Fibroblast of upper back skin (primary cell): Measurements from ENCODE around the gene PRKCD.

Experiments used
- DNase-seq: peaks from one replicate; pipeline ENCODE4 v3.0.0-alpha.2; 2013

Gene PRKCD

DNA sequence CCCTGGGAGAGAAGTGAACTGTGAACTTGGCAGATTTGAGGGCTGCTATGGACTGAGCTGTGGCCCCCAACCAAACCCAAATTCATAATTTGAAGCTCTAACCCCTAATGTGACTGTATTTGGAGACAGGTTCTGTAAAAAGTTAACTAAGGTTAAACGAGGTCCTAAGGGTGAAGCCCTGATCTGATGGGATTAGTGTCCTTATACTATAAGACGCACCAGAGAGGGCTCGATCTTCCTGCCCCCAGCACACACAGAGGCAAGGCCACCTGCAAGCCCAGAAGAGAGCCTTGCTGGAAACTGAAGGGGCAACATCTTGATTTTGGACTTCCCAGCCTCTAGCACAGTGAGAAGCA lies 60.8 kb downstream of the PRKCD start:
- DNase-seq = no peak

DNA sequence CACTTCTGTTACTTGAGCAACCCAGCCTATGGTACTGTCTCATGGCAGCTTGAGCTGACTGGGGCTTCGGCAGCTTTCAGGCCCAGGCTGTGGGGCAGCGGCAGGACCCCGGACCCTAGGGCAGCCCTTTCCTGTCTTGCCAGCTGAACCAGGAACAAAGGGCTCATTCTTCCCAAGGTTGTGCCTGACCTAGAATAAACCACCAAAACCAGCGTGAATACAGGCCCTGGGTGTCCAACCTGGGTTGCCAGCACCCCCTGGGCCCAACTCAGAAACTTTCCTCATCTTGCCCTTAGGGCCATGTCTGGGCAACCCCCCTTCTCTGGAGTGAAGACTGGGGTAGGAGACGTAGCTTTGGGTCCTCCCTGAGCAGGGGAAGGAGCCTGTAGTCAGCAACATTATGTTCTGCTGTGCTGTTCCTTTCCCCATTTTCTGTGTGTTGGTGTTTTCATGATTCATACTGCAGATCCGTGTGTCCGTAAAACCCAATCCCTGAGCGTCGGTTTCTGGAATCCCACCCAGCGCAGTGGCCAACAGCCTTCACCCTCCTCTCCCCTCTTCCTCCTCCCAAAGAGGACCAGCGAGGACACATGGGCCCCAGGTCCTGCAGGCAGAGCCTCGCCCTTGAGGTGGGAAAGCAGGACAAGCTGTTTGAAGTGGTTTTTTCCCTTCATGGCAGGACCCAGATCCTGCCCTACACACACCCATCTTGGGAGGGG lies 61.3 kb downstream of the PRKCD start:
- no peak for DNase-seq

DNA sequence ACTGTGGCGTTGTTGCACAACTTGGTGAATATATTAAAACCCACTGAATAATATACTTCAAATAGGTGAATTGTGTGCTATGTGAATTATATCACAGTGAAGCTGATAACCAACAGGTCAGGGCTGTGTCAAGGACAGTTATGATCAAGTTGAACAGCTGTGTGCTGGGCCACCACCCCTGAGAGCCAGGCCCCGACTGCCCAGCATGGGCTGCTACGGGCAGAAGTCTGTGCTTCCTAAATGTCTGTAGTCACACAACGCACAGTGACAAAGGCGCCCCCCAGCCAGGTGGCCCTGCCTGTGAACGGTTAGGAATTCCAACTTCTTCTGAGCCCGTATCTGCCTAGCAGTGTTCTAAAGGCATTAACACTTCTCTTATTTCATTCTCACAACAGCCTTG lies 62.0 kb downstream of the PRKCD start:
- no peak for DNase-seq

DNA sequence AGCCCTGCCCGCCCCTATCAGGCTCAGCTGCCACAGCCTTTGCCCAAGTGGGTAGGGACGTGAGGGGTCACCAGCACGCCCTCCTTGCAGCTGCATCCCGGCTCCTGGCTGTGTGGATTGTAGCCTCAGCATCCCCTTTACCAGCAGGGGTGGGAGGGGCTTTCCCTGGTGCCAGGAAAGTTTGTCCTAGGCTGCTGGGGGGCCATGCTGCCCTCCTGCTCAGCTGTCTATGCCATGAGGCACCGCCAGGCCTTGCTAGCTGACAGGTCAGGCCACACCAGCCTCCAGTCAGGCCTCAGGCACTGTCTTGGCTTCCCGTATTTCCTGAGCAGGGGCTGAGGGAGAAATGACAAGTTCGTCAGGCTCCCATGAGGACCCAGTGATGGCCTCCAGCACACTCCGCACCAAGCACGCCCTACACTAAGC lies 62.5 kb downstream of the PRKCD start:
- DNase-seq = no peak

- DNase-seq = no peak
Observed at GRCh38 chr3:53224026-53224425, 63.0 kb downstream of the PRKCD start.

GRCh38 chr3:53224536-53224935 lies 63.5 kb downstream of the PRKCD start:
- no peak for DNase-seq

GRCh38 chr3:53225181-53225580 lies 64.2 kb downstream of the PRKCD start:
- DNase-seq = no peak

GRCh38 chr3:53225651-53226050 lies 64.6 kb downstream of the PRKCD start:
- DNase-seq = no peak

- no peak for DNase-seq
Observed at GRCh38 chr3:53226142-53226840, 65.3 kb downstream of the PRKCD start.

GRCh38 chr3:53226841-53227407 lies 65.9 kb downstream of the PRKCD start:
- no peak for DNase-seq

DNA sequence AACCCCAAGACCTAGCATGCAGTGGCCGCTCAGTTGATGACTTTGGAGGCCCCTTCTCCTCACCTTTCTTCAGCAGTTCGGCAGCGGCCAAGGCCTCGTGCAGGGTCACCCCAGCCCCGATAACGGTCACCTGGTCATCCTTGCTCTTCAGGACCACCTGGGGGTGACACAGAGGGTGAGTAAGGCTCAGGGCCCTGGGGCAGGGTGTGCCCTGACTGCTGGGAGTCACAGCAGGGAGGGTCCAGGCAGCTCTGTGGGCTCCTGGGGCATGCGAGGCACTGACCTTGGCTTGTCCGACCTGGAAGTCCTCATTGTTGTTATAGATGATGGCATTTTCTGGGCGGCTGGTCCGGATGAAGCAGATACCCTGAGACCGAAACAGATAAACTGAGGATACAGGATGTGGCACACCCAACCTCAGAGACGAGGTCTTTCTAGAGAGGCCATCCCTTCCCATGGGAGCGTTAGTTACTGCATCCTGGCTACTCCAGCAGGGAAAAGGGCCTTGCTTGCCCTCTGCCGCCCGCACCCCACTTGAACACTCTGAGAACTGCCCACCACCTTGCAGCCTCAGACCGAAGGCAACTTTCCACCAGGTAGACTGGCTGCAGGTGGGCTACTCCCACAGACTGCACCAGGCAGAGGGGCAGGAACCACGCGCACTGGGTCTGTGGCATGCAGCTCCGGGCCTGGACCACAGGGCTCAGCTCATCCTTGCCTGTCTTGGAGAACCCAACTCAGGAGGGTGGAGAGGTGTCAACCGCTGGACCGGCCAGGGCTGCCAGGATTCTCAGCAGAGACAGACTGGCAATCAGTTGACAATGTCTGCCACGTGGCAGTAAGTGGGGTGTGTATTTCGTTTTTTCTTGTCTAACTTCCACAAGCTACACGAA lies 67.2 kb downstream of the PRKCD start:
- no peak for DNase-seq

GRCh38 chr3:53229171-53229570 lies 68.2 kb downstream of the PRKCD start:
- no peak for DNase-seq

DNA sequence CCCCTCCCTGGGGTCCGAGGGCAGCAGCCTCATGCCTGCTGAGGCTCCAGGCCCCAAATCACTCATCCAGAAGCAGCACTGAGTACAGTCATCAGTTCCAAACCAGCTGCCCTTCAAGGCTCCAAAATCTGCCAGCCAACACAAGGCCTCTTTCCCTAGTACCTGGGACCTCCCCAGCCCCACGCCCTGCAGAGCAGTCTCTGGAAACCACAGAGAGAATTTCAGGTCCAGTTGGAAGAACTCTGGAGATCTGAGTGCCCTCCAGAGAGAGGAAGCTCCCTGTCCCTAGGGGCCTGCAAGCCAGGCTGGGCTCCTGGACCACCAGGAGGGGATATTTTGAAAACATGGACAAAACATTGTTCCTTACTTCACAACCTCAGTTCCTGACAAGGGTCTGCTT lies 68.6 kb downstream of the PRKCD start:
- no peak for DNase-seq

- DNase-seq = no peak
Observed at GRCh38 chr3:53230041-53230621, 69.1 kb downstream of the PRKCD start.

DNA sequence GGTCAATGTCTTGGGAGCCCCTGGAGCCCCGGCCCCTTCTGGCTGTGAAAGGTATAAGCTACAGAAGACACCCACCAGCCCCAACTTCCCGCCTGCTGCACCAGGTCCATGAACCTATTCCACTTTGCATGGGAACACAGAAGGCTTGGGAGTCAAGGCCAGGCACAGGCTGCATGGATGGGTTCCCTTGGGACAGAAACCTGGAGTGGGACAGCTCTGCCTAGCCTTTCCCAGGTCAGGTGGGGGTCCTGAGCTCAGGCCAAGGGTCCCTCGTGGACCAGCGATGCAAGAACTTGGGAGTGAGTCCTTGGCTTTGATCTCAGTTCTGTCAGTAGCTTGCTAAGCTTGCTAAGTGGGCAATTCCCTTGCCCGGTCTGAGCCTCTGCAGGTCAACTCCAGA lies 69.8 kb downstream of the PRKCD start:
- no peak for DNase-seq

DNA sequence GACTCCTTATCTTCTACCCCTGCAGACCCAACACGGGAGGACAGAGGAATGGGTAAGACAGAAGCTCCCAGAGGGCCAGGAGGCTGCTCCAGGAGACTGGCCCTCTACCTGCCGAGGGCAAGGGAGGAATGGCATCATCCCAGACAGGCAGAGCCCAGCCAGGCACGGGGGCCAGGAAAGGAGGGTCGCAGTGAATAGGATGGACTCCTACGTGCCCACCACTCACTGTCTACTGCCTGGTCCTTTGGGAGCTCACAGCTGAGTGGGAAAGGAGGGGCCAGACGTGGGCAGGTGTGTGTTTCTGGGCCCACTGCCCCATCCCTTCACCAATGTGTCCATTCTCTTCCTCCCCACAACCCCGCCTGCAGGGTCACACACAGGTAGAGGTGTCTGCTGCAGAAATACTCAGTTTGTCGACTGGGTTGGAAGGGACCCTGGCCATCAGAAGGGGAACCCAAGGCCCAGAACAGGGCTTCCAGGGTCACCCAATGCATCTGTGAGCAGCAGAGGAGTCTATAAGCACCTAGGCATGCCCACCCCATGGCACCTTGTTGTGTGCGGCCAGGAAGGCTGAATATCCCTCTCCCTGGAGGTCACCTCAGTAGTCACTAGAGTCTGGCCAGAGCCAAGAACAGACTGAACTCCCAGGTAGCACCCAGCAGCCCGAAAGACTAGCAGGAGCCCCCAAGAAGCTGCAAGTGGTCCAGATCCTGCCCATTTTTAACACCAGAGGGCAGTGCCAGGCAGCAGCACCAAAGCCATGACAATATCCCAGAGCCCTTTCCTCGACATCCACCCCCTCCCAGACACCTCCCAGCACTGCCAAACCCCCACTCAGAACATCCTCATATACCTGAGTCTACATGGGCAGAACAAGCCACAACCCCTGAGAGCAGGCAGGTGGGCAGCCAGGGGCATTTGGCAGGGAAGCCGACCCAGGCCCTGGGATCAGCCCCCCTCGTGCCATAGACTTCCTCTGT lies 70.8 kb downstream of the PRKCD start:
- no peak for DNase-seq

DNA sequence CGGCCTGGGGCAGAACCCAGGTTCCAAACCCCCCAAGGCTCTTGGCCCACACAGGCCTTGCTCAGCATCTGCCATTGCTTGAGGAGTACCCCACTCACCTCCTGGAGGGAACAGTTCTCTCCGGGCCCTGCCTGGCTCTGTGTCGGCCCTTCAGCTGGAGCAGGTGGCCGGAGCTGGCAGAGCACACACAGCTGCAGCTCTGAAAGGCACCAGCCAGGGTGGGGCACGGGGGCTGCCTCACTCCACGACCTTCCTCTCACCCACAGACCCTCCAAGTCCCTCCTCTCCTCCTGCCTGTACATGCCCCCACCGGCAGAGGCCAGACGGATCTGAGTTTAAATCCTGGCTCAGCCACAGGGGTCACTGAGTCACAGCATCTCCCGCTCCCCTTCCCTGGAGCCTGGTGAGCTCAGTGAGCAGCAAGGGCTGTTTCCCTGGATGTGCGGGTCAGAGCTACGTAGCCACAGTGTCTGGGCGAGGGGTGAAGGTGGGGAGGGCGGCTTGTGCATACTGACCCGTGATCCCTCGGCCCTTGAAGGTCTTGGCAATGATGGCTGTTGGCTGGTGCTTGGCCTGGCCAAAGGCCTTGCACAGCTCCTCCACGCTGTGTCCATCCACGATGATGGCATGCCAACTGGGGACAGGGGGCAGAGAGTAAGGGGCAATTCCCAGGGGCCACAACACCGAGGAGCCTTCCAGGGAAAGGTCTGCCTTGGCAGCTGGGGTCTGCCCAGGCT lies 71.8 kb downstream of the PRKCD start:
- no peak for DNase-seq

DNA sequence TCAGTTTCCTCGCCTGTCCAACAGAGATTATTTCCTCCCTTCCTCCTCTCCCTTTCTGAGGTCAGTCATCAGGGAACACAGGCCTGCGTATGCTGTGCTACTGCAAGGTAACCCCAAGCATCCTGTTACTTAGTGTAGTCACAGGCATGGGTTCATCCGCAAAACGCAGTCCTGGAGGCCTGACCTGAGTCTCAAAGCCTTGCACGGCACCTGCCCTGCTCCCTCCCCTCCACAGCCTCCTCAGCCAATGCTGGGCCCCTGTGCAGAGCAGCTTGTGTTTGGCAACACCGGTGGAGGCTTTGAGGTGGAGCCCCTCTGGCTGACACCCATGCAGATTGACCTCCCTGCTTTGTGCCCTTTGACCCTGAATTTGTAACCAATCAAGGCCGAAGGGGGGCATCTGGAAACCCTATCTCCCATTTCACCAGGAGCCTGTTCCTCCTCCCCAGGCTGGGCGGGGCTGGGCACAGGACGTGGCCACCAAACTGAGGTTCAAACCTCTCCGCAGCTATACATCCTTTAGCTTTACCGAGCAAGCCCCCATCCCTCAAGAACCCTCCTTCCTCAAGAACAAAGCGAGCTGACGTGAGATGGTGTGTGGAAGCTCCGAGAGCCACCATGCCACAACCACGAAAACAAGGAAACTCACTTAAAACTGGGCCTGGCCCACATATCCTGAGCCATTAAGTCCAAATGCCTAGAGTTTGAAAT lies 73.3 kb downstream of the PRKCD start:
- DNase-seq = no peak

GRCh38 chr3:53234841-53235232 lies 73.8 kb downstream of the PRKCD start:
- no peak for DNase-seq

GRCh38 chr3:53235545-53235944 lies 74.5 kb downstream of the PRKCD start:
- DNase-seq = no peak
